Measurements from ENCODE around the gene ZCCHC3. TPM values are rescaled to one million over a fixed set of nuclear protein-coding genes. Genes with fewer than 3 reads are reported as not detected.

Gene ZCCHC3
- total and polyA plus RNA-seq, 3 donors from 2014 or later, result 21.2 to 34.9 (median 29.1) TPM

DNA sequence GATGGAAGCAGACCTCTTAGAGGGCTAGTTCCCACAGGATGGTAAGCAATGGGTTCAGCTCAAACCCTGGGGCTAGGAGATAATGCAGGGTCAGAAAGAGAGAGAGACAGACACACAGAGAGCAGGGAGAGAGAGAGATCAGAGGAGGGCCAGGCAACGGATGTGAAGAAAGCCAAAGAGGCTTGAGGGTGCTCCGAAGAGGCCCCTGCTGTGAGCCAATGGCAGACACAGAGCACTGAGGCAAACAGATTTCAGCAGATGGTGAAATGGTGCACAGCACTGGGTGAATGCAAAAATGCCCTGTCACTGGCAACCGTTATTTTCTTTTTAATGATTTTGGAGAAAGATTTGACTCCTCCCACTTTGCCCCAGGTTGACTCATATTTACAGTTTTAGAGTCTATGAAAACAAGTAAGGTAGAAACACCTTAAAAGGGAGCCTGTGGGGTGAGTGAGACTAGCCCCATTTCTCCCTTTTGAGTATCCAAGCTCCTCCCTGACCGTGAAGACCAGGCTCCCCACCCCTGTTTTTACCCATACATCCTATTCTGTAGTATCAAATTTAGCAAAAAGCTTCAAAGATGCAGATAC lies 39.0 kb upstream of the ZCCHC3 start:
- TF ChIP-seq, protein P1, sequence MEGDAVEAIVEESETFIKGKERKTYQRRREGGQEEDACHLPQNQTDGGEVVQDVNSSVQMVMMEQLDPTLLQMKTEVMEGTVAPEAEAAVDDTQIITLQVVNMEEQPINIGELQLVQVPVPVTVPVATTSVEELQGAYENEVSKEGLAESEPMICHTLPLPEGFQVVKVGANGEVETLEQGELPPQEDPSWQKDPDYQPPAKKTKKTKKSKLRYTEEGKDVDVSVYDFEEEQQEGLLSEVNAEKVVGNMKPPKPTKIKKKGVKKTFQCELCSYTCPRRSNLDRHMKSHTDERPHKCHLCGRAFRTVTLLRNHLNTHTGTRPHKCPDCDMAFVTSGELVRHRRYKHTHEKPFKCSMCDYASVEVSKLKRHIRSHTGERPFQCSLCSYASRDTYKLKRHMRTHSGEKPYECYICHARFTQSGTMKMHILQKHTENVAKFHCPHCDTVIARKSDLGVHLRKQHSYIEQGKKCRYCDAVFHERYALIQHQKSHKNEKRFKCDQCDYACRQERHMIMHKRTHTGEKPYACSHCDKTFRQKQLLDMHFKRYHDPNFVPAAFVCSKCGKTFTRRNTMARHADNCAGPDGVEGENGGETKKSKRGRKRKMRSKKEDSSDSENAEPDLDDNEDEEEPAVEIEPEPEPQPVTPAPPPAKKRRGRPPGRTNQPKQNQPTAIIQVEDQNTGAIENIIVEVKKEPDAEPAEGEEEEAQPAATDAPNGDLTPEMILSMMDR (IDR thresholded peaks at IDR 0.05), result no peak
- TF ChIP-seq POLR2A (IDR thresholded peaks at IDR 0.05), result no peak

DNA sequence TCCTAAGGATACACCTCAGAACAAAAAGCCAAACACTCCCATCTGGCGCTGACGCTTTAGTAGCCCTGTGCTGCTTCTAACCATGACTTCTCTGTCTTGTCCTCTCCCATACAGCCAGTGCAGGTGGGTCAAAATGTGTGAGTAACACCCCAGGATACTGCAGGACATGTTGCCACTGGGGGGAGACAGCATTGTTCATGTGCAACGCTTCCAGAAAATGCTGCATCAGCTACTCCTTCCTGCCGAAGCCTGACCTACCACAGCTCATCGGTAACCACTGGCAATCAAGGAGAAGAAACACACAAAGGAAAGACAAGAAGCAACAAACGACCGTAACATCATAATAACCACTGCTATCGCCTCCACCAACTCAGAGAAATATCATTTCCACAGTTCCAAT lies 38.4 kb upstream of the ZCCHC3 start:
- TF ChIP-seq, protein P1 (IDR thresholded peaks at IDR 0.05), result no peak
- no peak for TF ChIP-seq POLR2A (IDR thresholded peaks at IDR 0.05)
- Histone ChIP-seq H3K4me1 (no peaks in the 10 kb centered on the region), H3K27me3 (no peaks in the 10 kb centered on the region), H3K27ac (no peak overlapping the region), H3K4me3 (no peak overlapping the region), H3K36me3 (ENCODE audit: low read depth, missing control alignments) (no peaks in the 10 kb centered on the region), H3K9me3 (no peaks in the 10 kb centered on the region)
- intact Hi-C loops (cut with DNase I; ENCODE audit: low total_unique reads), result no loop called here
- 53 to 61% methylated on average over 8 of the region's 8 CpGs for WGBS, 2 donors
- no peak for DNase-seq

More for the DNA sequence above, 39.0 kb upstream of the ZCCHC3 start:
- Histone ChIP-seq H3K36me3 (ENCODE audit: low read depth, missing control alignments) (no peaks in the 10 kb centered on the region), H3K27ac (no peak overlapping the region), H3K9me3 (no peaks in the 10 kb centered on the region), H3K27me3 (no peaks in the 10 kb centered on the region), H3K4me3 (no peak overlapping the region), H3K4me1 (no peaks in the 10 kb centered on the region)
- intact Hi-C loops (cut with DNase I; ENCODE audit: low total_unique reads), result no loop called here
- WGBS, 2 donors, result 66 to 71% methylated on average over 4 of the region's 4 CpGs
- no peak for DNase-seq

DNA sequence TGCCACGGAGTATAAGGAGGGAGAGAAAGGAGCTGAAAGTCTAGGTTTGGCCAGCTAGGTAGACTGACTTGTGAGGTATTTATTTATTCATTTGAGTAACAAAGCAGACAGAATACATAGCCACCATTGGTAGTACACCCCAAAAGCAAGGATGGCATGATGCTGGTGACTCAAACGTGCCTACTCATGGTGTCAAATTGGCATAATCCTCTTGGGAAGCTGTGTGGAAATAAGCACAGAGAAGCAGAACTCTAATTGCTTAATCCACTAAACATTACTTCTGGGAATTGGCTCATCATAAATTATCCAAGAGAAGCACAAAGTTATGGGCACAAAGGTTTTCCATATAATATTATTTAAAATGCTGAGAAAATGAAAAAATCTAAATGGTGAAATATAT lies 37.4 kb upstream of the ZCCHC3 start:
- no peak for TF ChIP-seq POLR2A (IDR thresholded peaks at IDR 0.05)
- TF ChIP-seq, protein P1 (IDR thresholded peaks at IDR 0.05), result no peak
- Histone ChIP-seq H3K4me3 (no peak overlapping the region), H3K27ac (no peak overlapping the region), H3K4me1 (no peaks in the 10 kb centered on the region), H3K27me3 (no peaks in the 10 kb centered on the region), H3K36me3 (ENCODE audit: low read depth, missing control alignments) (no peaks in the 10 kb centered on the region), H3K9me3 (no peaks in the 10 kb centered on the region)
- DNase-seq, result no peak
- WGBS, 2 donors, result 83 to 92% methylated on average over 2 of the region's 2 CpGs
- intact Hi-C loops (cut with DNase I; ENCODE audit: low total_unique reads), result no loop called here

DNA sequence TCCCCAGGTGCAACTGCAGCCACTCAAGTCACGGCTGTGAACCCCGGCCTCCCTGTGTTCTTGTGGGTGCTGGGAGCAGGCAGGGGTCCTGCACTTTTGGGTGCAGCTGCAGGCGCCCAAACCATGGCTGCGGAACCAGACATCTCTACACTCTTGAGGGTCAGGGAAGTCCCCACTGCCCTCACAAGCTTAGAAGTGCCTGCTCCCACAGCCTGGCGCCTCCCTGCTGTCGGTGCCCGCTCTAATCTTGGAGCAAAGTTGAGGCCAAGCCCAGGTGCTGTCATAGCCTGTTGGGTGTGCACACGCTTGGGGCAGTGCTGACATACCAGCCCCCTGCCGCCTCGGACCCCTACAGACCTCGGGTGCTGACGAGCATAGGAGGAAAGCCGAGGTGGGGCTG lies 33.7 kb upstream of the ZCCHC3 start:
- WGBS, 2 donors, result 85 to 95% methylated on average over 5 to 9 of the region's 13 CpGs
- TF ChIP-seq, protein P1 (IDR thresholded peaks at IDR 0.05), result no peak
- no peak for TF ChIP-seq POLR2A (IDR thresholded peaks at IDR 0.05)

More for the DNA sequence above, 33.7 kb upstream of the ZCCHC3 start:
- H3K27ac ChIP-seq, result no peak overlapping the region
- H3K4me3 ChIP-seq, result no peak overlapping the region
- H3K4me1 ChIP-seq, result peaks cover 7% of the 10 kb centered on the region
- intact Hi-C loops (cut with DNase I; ENCODE audit: low total_unique reads), result no loop called here
- H3K36me3 ChIP-seq (ENCODE audit: low read depth, missing control alignments), result no peaks in the 10 kb centered on the region
- H3K27me3 ChIP-seq, result no peaks in the 10 kb centered on the region
- no peak for DNase-seq
- no peaks in the 10 kb centered on the region for H3K9me3 ChIP-seq

Measured in testis (tissue), 3 donors.